ENCODE results near the gene CKAP5.

GRCh38 chr11:46741600-46742484 is 104.2 kb downstream of the CKAP5 start:
- TF ChIP-seq CTCF (IDR thresholded peaks at IDR 0.05 in 2 of 3, conservative IDR thresholded peaks at IDR 0.05 in 1 of 3; ENCODE audit: borderline replicate concordance in 1 of 3, insufficient read depth in 1 of 3, low read depth in 2 of 3, low read length in 2 of 3) (no peak), RAD21 (IDR thresholded peaks at IDR 0.05; ENCODE audit: low read depth) (no peak), SP1 (IDR thresholded peaks at IDR 0.05; ENCODE audit: low read depth) (no peak), EZH2phosphoT487 (IDR thresholded peaks at IDR 0.05; ENCODE audit: borderline replicate concordance) (no peak), REST (IDR thresholded peaks at IDR 0.05; ENCODE audit: low read depth) (no peak), ZBTB33 (IDR thresholded peaks at IDR 0.05; ENCODE audit: extremely low read depth, insufficient replicate concordance, low read length) (no peak), CEBPB (IDR thresholded peaks at IDR 0.05; ENCODE audit: low read depth) (no peak), POLR2A (IDR thresholded peaks at IDR 0.05; ENCODE audit: borderline replicate concordance, extremely low read depth, insufficient read depth, insufficient read length) (no peak), TCF7L2 (IDR thresholded peaks at IDR 0.05; ENCODE audit: borderline replicate concordance, extremely low read depth, insufficient read depth, insufficient read length) (no peak), JUND (IDR thresholded peaks at IDR 0.05) (no peak), YY1 (IDR thresholded peaks at IDR 0.05; ENCODE audit: extremely low read depth, insufficient replicate concordance, low read depth, low read length) (no peak), EGR1 (IDR thresholded peaks at IDR 0.05; ENCODE audit: low read depth) (no peak), EZH2 (IDR thresholded peaks at IDR 0.05) (no peak)
